ENCODE results near the gene HAO2.
"Not testable (repeated sequence)": the region's sequence is repeated elsewhere in the genome, so short reads cannot be mapped to it uniquely, and the experiment has no call there.

The HAO2 gene

DNA sequence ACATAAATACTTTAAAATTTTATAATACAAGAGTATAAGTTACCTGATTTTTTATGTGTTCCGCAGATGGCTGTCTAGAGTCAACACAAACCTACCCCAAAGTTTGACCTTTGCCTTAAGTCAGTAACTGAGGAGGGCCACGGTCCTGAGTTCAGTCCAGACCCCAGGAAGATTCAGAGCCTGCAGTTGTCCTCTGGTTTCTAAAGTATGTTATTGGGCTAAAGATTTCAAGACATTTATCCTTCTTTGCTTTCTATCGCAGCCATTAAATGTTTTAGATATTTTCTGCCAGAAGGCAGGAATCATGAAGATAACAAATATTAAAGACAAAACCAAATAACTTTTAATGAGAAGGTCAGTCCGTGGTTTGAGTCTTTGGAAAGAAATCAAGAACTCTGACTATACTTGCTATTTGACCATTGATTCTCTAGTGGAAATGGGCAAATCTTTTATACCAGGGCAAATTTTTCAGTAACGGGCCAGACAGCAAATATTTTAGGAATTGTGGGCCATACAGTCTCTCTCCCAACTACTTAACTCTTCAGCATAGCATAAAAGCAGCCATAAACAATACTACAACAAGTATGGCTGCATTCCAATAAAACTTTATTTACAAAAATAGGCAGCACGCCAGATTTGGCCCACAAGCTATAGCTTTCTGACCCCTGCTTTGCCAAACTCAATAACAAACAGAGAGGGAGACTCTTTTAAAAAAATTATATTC lies 38.0 kb upstream of the HAO2 start:
- no peak overlapping the region for H3K4me3 ChIP-seq (ENCODE audit: extremely low read depth, insufficient read depth, low read length, poor library complexity, severe bottlenecking)
- no peaks in the 10 kb centered on the region for H3K36me3 ChIP-seq (ENCODE audit: control insufficient read depth, insufficient read depth, low read length)
- no peaks in the 10 kb centered on the region for H3K4me1 ChIP-seq (ENCODE audit: control insufficient read depth, insufficient read depth, low read length, poor library complexity, severe bottlenecking)
- WGBS, 2 experiments (ENCODE audit: insufficient coverage in 2 of 2): 96% methylated on average over 3 of the region's 6 CpGs; no CpG with 5 or more reads in 1 of the 2 experiments
- no peaks in the 10 kb centered on the region for H3K9me3 ChIP-seq (ENCODE audit: control insufficient read depth, low read length)
- no peak overlapping the region for H3K27ac ChIP-seq (ENCODE audit: low read depth, low read length, severe bottlenecking)

DNA sequence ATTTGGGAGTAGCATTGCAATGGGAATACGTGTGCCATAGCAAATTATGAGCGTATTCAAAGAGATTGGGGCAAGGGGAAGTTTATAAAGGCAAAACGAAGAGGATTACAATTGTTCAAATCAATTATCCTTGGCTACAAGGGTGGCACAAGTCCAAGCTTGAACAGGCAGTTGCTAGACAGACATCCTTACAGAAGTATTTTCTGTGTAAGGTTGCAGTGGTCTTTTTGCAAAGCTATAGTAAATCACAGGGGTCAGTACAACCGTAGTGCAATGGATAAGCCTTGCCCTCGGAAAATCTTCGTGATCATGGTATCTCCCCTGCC lies 37.4 kb upstream of the HAO2 start:
- H3K27ac ChIP-seq (ENCODE audit: low read depth, low read length, severe bottlenecking): no peak overlapping the region

GRCh38 chr1:119331915-119332314 lies 36.7 kb upstream of the HAO2 start:
- no peaks in the 10 kb centered on the region for H3K4me1 ChIP-seq (ENCODE audit: control insufficient read depth, insufficient read depth, low read length, poor library complexity, severe bottlenecking)
- WGBS, 2 experiments (ENCODE audit: insufficient coverage in 2 of 2): 60 to 64% methylated on average over 1 of the region's 1 CpG
- no peak overlapping the region for H3K27ac ChIP-seq (ENCODE audit: low read depth, low read length, severe bottlenecking)
- H3K9me3 ChIP-seq (ENCODE audit: control insufficient read depth, low read length): no peaks in the 10 kb centered on the region
- no peaks in the 10 kb centered on the region for H3K36me3 ChIP-seq (ENCODE audit: control insufficient read depth, insufficient read depth, low read length)
- no peak overlapping the region for H3K4me3 ChIP-seq (ENCODE audit: extremely low read depth, insufficient read depth, low read length, poor library complexity, severe bottlenecking)

More for the DNA sequence above, 37.4 kb upstream of the HAO2 start:
- Histone ChIP-seq H3K4me3 (ENCODE audit: extremely low read depth, insufficient read depth, low read length, poor library complexity, severe bottlenecking) (no peak overlapping the region), H3K9me3 (ENCODE audit: control insufficient read depth, low read length) (no peaks in the 10 kb centered on the region), H3K36me3 (ENCODE audit: control insufficient read depth, insufficient read depth, low read length) (no peaks in the 10 kb centered on the region), H3K4me1 (ENCODE audit: control insufficient read depth, insufficient read depth, low read length, poor library complexity, severe bottlenecking) (no peaks in the 10 kb centered on the region)
- 84 to 96% methylated on average over 5 to 6 of the region's 6 CpGs for WGBS, 2 experiments (ENCODE audit: insufficient coverage in 2 of 2)

DNA sequence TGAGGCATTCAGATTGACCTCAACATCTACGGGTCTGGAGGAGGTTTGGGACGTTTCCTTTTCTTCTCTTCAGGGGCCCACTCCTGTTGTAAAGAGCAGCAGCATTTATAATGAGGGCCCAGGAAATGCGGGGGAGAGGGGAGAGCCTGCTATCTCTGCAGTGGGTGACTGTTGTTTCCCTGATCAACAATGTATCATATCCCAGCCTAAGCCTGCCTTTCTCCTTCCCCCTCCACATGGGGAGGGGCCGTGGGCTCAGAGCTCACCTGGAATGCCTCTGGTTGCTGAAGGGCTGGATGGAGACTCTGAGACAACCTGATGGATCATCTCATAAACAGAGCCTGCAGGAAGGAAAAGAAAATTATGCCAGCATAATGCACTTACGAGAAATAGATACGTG lies 36.0 kb upstream of the HAO2 start:
- no peaks in the 10 kb centered on the region for H3K36me3 ChIP-seq (ENCODE audit: control insufficient read depth, insufficient read depth, low read length)
- no peaks in the 10 kb centered on the region for H3K4me1 ChIP-seq (ENCODE audit: control insufficient read depth, insufficient read depth, low read length, poor library complexity, severe bottlenecking)
- 44 to 48% methylated on average over 2 of the region's 6 CpGs for WGBS, 2 experiments (ENCODE audit: insufficient coverage in 2 of 2)
- no peak overlapping the region for H3K4me3 ChIP-seq (ENCODE audit: extremely low read depth, insufficient read depth, low read length, poor library complexity, severe bottlenecking)
- no peaks in the 10 kb centered on the region for H3K9me3 ChIP-seq (ENCODE audit: control insufficient read depth, low read length)
- H3K27ac ChIP-seq (ENCODE audit: low read depth, low read length, severe bottlenecking): no peak overlapping the region

GRCh38 chr1:119333163-119333896 lies 35.3 kb upstream of the HAO2 start:
- H3K4me1 ChIP-seq (ENCODE audit: control insufficient read depth, insufficient read depth, low read length, poor library complexity, severe bottlenecking): no peaks in the 10 kb centered on the region
- no peaks in the 10 kb centered on the region for H3K9me3 ChIP-seq (ENCODE audit: control insufficient read depth, low read length)
- H3K36me3 ChIP-seq (ENCODE audit: control insufficient read depth, insufficient read depth, low read length): no peaks in the 10 kb centered on the region
- H3K27ac ChIP-seq (ENCODE audit: low read depth, low read length, severe bottlenecking): no peak overlapping the region
- 91 to 96% methylated on average over 20 to 23 of the region's 23 CpGs for WGBS, 2 experiments (ENCODE audit: insufficient coverage in 2 of 2)
- H3K4me3 ChIP-seq (ENCODE audit: extremely low read depth, insufficient read depth, low read length, poor library complexity, severe bottlenecking): no peak overlapping the region

DNA sequence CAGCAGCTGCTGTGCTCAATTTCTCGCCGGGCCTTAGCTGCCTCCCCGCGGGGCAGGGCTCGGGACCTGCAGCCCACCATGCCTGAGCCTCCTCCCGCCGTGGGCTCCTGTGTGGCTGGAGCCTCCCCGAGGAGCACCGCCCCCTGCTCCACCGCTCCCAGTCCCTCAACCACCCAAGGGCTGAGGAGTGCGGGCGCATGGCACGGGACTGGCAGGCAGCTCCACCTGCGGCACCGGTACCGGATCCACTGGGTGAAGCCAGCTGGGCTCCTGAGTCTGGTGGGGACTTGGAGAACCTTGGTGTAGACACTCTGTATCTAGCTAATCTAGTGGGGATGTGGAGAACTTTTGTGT lies 34.7 kb upstream of the HAO2 start:
- not testable (repeated sequence) for H3K27ac ChIP-seq (ENCODE audit: low read depth, low read length, severe bottlenecking); H3K4me1 ChIP-seq (ENCODE audit: control insufficient read depth, insufficient read depth, low read length, poor library complexity, severe bottlenecking); H3K36me3 ChIP-seq (ENCODE audit: control insufficient read depth, insufficient read depth, low read length); H3K4me3 ChIP-seq (ENCODE audit: extremely low read depth, insufficient read depth, low read length, poor library complexity, severe bottlenecking); H3K9me3 ChIP-seq (ENCODE audit: control insufficient read depth, low read length)
- WGBS, 2 experiments (ENCODE audit: insufficient coverage in 2 of 2): 96 to 100% methylated on average over 7 to 16 of the region's 16 CpGs

GRCh38 chr1:119336848-119337247 lies 31.7 kb upstream of the HAO2 start:
- no peak overlapping the region for H3K4me3 ChIP-seq (ENCODE audit: extremely low read depth, insufficient read depth, low read length, poor library complexity, severe bottlenecking)
- H3K36me3 ChIP-seq (ENCODE audit: control insufficient read depth, insufficient read depth, low read length): no peaks in the 10 kb centered on the region
- H3K9me3 ChIP-seq (ENCODE audit: control insufficient read depth, low read length): no peaks in the 10 kb centered on the region
- H3K27ac ChIP-seq (ENCODE audit: low read depth, low read length, severe bottlenecking): no peak overlapping the region
- H3K4me1 ChIP-seq (ENCODE audit: control insufficient read depth, insufficient read depth, low read length, poor library complexity, severe bottlenecking): no peaks in the 10 kb centered on the region
- 88% methylated on average over 2 of the region's 4 CpGs; no CpG with 5 or more reads in 1 of the 2 experiments for WGBS, 2 experiments (ENCODE audit: insufficient coverage in 2 of 2)

DNA sequence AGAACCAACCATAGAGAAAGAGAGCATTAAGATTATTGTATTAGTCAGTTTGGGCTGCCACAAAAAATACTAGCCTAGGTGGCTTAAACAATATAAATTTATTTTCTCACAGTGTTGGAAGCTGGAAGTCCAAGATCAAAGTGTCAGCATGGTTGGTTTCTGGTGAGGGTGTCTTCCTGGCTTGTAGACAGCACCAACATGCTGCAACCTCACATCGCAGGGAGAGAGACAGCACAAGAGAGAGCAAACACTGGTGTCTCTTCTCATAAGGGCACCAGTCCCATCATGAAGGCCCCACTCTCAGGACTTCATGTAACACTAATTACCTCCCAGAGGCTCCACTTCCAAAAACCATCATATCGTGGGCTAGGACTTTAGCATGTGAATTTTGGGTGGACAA lies 30.6 kb upstream of the HAO2 start:
- H3K27ac ChIP-seq (ENCODE audit: low read depth, low read length, severe bottlenecking): no peak overlapping the region
- 83% methylated on average over 1 of the region's 2 CpGs; no CpG with 5 or more reads in 1 of the 2 experiments for WGBS, 2 experiments (ENCODE audit: insufficient coverage in 2 of 2)
- no peaks in the 10 kb centered on the region for H3K4me1 ChIP-seq (ENCODE audit: control insufficient read depth, insufficient read depth, low read length, poor library complexity, severe bottlenecking)
- no peak overlapping the region for H3K4me3 ChIP-seq (ENCODE audit: extremely low read depth, insufficient read depth, low read length, poor library complexity, severe bottlenecking)
- no peaks in the 10 kb centered on the region for H3K36me3 ChIP-seq (ENCODE audit: control insufficient read depth, insufficient read depth, low read length)
- no peaks in the 10 kb centered on the region for H3K9me3 ChIP-seq (ENCODE audit: control insufficient read depth, low read length)

- WGBS, 2 experiments (ENCODE audit: insufficient coverage in 2 of 2): no CpG with 5 or more reads among the region's 3 CpGs
- Histone ChIP-seq H3K9me3 (ENCODE audit: control insufficient read depth, low read length) (no peaks in the 10 kb centered on the region), H3K4me3 (ENCODE audit: extremely low read depth, insufficient read depth, low read length, poor library complexity, severe bottlenecking) (no peak overlapping the region), H3K4me1 (ENCODE audit: control insufficient read depth, insufficient read depth, low read length, poor library complexity, severe bottlenecking) (no peaks in the 10 kb centered on the region), H3K36me3 (ENCODE audit: control insufficient read depth, insufficient read depth, low read length) (no peaks in the 10 kb centered on the region), H3K27ac (ENCODE audit: low read depth, low read length, severe bottlenecking) (no peak overlapping the region)
Measured at GRCh38 chr1:119338757-119339156, 29.8 kb upstream of the HAO2 start.

DNA sequence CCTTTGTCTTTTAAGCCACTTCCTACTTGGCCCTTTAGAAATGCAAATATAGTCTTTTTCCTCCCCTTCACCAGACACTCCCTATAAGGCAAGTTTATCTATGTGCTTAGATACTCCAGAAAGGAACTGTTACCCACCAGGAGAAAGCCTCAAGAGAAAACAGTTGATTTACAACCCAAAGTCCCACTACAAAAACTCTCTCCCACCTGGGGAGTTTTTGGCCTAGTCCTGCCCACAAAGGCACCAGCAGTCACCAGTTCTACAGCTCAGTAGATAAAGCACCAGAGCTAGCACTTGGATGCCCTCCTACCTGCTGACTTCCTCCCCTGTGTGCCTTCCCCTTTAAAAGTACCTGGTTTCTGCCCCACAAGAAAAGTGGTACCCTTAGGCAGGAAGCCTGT lies 27.7 kb upstream of the HAO2 start:
- Histone ChIP-seq H3K36me3 (ENCODE audit: control insufficient read depth, insufficient read depth, low read length) (no peaks in the 10 kb centered on the region), H3K4me3 (ENCODE audit: extremely low read depth, insufficient read depth, low read length, poor library complexity, severe bottlenecking) (no peak overlapping the region), H3K9me3 (ENCODE audit: control insufficient read depth, low read length) (peaks cover 7% of the 10 kb centered on the region), H3K4me1 (ENCODE audit: control insufficient read depth, insufficient read depth, low read length, poor library complexity, severe bottlenecking) (no peaks in the 10 kb centered on the region), H3K27ac (ENCODE audit: low read depth, low read length, severe bottlenecking) (no peak overlapping the region)

DNA sequence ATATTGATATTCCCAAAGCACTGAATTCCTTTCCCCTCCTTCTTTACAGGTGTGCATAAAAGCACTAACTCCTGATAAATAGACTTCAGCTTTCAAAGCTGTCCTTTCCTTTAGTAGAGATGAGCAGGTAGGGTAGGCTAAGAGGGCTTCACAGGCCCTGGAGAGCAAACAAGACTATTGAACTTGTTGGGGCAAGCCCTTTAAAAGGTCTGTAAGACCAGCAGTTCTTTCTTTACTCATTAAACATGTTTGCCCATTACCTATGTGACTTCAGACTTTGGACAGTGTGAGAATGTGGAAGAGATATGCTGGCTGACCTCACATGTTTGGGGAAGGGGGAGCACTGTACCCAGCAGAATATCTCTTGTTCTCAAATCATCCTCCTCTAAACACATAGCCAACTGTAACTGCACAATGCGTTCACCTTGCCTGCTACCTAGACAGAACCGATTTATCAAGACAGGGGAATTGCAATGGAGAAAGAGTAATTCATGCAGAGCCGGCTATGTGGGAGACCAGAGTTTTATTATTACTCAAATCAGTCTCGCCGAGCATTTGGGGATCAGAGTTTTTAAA lies 27.1 kb upstream of the HAO2 start:
- Histone ChIP-seq H3K9me3 (ENCODE audit: control insufficient read depth, low read length) (peaks cover 7% of the 10 kb centered on the region), H3K36me3 (ENCODE audit: control insufficient read depth, insufficient read depth, low read length) (no peaks in the 10 kb centered on the region), H3K4me3 (ENCODE audit: extremely low read depth, insufficient read depth, low read length, poor library complexity, severe bottlenecking) (no peak overlapping the region), H3K4me1 (ENCODE audit: control insufficient read depth, insufficient read depth, low read length, poor library complexity, severe bottlenecking) (no peaks in the 10 kb centered on the region), H3K27ac (ENCODE audit: low read depth, low read length, severe bottlenecking) (no peak overlapping the region)
- WGBS, 2 experiments (ENCODE audit: insufficient coverage in 2 of 2): 79 to 94% methylated on average over 4 to 5 of the region's 5 CpGs
